ENCODE data around the gene IPO4. TPM values are rescaled to one million over a fixed set of nuclear protein-coding genes. Genes with fewer than 3 reads are reported as not detected.
A peak's percentile ranks its signal among the peaks of the same experiment; 100 is the strongest.

IPO4 gene
- total and polyA plus RNA-seq, 2 of the 13 experiments (the other 11 are each of a cell fraction or from before 2014, with no cell fraction given), result 39.0 to 179 TPM

- TF ChIP-seq ARID4A (CRISPR knock-in tag; IDR thresholded peaks at IDR 0.05; ENCODE audit: borderline replicate concordance), result peak; percentile 100
- peak; percentile 99; the same call in 1 of the 2 replicates for TF ChIP-seq BRCA1 (CRISPR knock-in tag; IDR thresholded peaks at IDR 0.05)
- peak; percentile 99 for TF ChIP-seq USF2 (IDR thresholded peaks at IDR 0.05; ENCODE audit: low read depth, low read length)
- peak; percentile 100 for TF ChIP-seq USF2 (CRISPR knock-in tag; IDR thresholded peaks at IDR 0.05; ENCODE audit: borderline replicate concordance)
- TF ChIP-seq PAWR (CRISPR knock-in tag; IDR thresholded peaks at IDR 0.05; ENCODE audit: borderline replicate concordance), result peak; percentile 98; the same call in 1 of the 2 replicates
- TF ChIP-seq GABPB1 (CRISPR knock-in tag; IDR thresholded peaks at IDR 0.05), result peak; percentile 97
- TF ChIP-seq RARG (CRISPR knock-in tag; IDR thresholded peaks at IDR 0.05; ENCODE audit: low read depth), result no peak
- TF ChIP-seq ZBTB21 (CRISPR knock-in tag; IDR thresholded peaks at IDR 0.05), result no peak
- TF ChIP-seq CEBPZ (IDR thresholded peaks at IDR 0.05; ENCODE audit: low read length), result no peak
- TF ChIP-seq PBX2 (CRISPR knock-in tag; IDR thresholded peaks at IDR 0.05), result no peak
- peak; percentile 86; the same call in 1 of the 2 replicates for TF ChIP-seq ZNF513 (CRISPR knock-in tag; conservative IDR thresholded peaks at IDR 0.05)
- TF ChIP-seq PHF5A (CRISPR knock-in tag; IDR thresholded peaks at IDR 0.05; ENCODE audit: low read depth, unreplicated experiment), result peak; percentile 95
- peak in 1 of 2 experiments; percentile 40; a peak in 3 of 4 replicates for TF ChIP-seq EP300 (IDR thresholded peaks at IDR 0.05; ENCODE audit: low read depth in 2 of 2, low read length in 2 of 2)
- TF ChIP-seq EP300 (CRISPR knock-in tag; IDR thresholded peaks at IDR 0.05; ENCODE audit: borderline replicate concordance), result no peak; the same call in none of the 2 replicates
- peak; percentile 90 for TF ChIP-seq JUN (CRISPR knock-in tag; IDR thresholded peaks at IDR 0.05)
Observed at GRCh38 chr14:24212924-24213865, 24.6 kb upstream of the IPO4 start, which contains the start of gene CHMP4A (continued).

All from HepG2 (cell line).